ENCODE data around the gene SLC25A28. TPM values are rescaled to one million over a fixed set of nuclear protein-coding genes. Genes with fewer than 3 reads are reported as not detected.

SLC25A28 gene, protein sequence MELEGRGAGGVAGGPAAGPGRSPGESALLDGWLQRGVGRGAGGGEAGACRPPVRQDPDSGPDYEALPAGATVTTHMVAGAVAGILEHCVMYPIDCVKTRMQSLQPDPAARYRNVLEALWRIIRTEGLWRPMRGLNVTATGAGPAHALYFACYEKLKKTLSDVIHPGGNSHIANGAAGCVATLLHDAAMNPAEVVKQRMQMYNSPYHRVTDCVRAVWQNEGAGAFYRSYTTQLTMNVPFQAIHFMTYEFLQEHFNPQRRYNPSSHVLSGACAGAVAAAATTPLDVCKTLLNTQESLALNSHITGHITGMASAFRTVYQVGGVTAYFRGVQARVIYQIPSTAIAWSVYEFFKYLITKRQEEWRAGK
- total RNA-seq (2014; rRNA removed; shearing (Covaris generic)), result 19.1 and 29.9 TPM in 2 replicates

DNA sequence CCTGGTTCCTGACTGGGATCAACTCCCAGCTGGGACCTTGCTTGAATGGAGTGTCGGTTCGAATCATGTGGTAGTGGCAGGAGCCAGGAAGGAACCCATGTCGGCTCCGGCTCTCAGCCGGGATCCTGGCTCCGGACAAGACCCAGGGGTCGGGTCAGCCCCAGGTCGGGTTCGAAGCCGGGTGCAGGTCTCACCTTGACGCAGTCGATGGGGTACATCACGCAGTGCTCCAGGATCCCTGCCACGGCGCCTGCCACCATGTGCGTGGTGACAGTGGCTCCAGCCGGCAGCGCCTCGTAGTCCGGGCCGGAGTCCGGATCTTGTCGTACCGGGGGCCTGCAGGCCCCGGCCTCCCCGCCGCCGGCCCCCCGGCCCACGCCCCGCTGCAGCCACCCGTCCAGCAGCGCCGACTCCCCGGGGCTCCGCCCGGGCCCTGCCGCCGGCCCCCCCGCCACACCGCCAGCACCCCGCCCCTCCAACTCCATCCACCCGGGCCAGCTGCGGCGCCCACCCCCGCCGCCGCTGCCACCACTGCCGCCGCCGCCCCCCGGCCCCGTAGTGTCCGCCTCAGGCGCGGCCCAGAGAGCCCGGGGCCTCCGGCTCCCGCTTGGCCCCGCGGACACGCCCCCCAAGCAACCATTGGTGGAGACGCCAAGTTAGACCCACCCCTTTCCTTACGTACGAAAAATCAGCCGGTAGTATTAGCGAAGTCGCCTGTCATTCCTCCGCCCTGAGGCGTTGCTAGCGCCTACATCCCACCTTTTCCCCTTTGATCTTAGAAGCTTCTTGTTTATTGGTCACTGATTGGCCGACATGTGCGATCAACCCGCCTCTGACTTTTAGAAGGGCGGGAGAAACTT lies at the start of gene SLC25A28:
TSS of gene SLC25A28 (minus strand) at position 589 of the 860 bp plus-strand sequence. CDS start at position 485, 104 bp downstream.
- DNase-seq (ENCODE audit: low spot score), result peak; percentile 100
- in situ Hi-C loops (cut with HindIII; ENCODE audit: low sequenced_read_pairs), result no loop called here

DNA sequence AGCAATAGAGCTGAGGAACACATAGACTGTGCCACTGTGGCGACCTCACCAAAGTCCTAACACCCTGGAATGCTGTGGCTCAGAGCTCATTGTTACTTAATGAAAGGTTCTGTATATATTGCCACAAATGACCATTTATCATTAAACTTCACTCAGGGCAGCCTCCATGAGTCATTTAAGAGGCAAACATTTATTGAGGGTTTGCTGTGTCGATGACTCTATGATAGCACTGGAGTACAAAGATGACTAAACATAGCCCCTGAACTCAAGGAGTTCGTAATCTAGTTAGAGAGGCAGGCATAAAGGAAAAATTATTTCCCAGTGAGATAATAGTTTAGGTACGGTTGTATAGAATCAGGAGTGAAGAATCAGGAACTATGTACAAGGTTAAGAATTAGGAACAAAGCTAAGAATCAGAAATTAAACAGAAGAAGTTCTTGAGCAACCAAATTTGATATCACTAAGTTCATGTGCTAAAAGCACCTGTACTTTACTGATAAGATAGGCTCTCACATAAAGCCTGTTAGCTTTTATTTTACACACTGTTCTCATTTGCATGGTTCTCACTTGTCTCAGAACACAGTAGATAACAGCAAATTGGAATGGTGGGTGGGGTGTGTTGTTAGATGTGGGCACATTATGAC lies 47.0 kb upstream of the SLC25A28 start:
- no peak for DNase-seq (ENCODE audit: low spot score)
- in situ Hi-C loops (cut with HindIII; ENCODE audit: low sequenced_read_pairs), result no loop called here

DNA sequence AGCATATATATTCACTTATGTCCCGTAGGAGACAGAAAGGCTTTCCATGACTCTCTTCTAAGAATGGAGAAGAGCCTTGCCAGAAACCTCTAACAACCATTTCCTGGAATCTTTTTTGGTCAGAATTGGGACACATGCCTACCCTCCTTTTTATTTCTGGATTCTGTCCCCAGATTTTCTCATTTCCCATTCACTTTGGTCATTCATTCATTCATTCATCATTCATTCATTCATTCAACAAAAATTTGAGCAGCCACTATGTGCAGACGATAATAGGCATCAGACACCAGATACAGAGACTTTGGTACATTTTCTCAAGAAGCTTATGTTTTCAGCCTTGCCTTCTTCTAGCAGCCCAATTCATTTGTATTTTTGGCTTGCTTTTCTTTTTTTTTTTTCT lies 45.1 kb upstream of the SLC25A28 start:
- no peak for DNase-seq (ENCODE audit: low spot score)
- in situ Hi-C loops (cut with HindIII; ENCODE audit: low sequenced_read_pairs), result no loop called here

DNA sequence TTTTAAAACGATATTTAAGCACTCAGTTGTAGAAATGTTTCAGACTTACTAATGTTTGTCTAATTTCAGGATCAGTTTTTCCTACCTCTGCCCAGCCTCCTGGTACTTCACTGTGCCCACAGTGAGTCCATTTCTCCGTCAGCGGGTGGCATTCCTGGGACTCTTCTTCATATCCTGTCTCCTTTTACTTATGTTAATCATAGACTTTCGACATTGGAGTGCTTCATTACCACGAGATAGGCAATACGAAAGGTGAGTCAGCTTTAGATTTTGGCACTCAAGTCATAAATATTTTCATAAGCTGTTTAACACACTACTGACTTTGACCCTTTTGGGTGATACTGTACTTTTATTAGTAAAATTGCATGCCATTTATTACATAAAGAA lies 41.1 kb upstream of the SLC25A28 start:
- in situ Hi-C loops (cut with HindIII; ENCODE audit: low sequenced_read_pairs), result no loop called here
- no peak for DNase-seq (ENCODE audit: low spot score)

DNA sequence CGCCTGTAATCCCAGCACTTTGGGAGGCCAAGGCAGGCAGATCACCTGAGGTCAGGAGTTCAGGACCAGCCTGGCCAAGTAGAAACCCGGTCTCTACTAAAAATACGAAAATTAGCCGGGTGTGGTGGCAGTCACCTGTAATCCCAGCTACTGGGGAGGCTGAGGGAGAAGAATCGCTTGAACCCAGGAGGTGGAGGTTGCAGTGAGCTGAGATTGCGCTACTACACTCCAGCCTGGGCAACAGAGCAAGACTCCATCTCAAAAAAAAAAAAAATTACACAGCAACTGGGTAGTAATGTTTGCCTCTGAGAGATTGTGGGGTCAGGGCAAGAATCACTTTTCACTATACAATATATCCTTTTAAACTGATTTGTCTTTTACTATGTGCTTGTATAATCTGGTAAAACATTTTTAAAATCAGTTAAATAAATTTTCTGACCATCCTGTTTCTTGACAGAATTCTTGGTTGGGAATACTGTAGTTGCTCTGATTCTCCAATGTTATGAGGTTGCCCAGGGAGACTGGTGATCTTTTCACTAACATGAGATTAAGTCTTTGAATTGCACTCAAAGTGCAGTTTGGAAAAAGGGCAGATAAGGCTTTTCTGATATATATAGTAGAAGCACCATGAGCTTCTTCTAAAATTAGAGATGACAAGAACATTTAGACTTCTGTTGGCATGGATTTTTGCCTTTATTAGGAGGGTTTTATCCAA lies 40.6 kb upstream of the SLC25A28 start:
- in situ Hi-C loops (cut with HindIII; ENCODE audit: low sequenced_read_pairs), result no loop called here
- DNase-seq (ENCODE audit: low spot score), result no peak

DNA sequence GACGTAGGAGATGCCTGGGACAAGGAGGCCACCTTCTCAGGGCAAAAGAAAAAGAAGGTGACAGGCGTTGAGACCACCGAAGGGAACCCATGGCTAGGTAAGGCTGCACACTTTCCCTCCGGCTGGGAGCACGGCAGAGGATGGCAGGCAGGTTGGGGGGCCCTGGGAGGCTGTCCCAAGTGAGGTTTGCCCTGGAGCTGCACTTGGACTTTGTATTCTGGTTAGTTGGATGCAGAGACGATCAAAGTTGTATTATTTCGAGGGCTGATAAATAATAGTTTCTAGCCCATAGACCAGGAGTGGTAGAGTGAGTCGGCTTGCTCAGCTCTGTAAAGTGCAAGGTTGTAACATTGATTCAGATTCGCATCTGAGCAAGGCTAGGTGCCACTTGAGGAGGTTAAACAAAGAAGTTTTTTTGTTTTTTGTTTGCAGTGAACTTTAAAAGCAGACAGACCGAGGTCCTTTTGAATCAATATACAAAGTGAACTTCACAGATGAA lies 39.7 kb upstream of the SLC25A28 start:
- in situ Hi-C loops (cut with HindIII; ENCODE audit: low sequenced_read_pairs), result no loop called here

DNA sequence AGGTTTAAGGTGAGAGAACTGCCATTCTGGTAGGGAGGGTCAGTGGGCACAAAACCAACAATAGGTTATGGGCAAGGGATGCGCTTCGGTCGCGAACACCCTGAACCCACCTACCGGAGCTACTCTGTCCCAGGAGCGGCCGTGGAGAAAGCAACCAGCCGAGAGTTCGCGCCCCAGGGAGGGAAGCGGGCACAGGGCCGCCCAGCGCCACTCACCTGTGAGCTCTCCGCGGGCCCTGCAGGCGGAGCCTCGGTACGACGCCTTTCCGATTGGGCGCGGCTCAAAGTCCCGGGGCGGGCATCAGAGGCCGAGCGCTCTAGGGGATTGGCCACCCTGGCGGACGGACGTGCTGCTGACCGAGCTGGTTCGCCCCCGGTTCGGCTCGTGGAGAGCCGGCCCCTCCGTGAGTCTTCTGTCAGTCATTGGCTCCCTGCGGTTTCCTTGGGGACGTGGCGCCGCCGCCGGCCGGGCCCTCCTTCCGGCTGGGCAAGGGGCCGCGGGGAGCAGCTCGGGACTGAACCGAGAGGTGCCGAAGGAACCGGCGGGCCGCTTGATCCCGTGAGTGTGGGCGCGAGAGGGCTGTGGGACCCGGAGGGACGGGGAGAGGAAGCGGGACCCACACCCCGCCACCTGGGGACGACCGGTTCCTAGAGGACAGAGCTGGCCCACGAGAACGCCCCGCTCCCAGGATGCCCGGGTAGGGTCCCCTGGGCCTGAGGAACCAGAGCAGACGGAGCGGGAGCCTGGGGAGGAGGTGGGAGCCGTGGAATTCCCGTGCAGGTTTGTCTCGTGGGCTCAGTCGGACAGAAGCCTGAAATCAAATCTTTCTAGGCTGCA lies 39.0 kb upstream of the SLC25A28 start, which contains the start of gene ENTPD7:
TSS of gene ENTPD7 (plus strand) at position 479 of the 837 bp plus-strand sequence. CDS start 448 bp downstream, outside the sequence.
- in situ Hi-C loops (cut with HindIII; ENCODE audit: low sequenced_read_pairs), result no loop called here
- DNase-seq (ENCODE audit: low spot score), result peak; percentile 97

More for the DNA sequence above, 39.7 kb upstream of the SLC25A28 start:
- DNase-seq (ENCODE audit: low spot score), result peak; percentile 15

DNA sequence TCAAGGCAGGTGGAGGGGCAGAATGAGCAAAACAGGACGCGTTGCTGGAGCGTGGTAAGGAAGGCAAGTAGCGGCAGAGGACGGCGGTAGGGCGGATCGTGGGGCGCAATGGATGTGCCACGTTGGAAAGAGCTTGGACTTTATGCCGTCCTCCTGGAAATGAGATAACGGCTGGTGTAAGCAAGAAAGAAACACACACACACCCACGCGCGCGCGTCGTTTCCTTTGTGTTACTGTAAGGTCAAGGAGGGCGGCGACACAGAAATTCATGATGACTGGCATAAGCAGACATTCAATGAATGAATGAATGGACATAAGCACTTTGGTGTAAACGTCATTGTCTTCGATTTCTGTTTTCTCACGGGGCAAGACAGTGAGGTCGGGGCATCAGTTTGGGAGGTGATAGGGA lies 38.4 kb upstream of the SLC25A28 start:
- in situ Hi-C loops (cut with HindIII; ENCODE audit: low sequenced_read_pairs), result no loop called here
- DNase-seq (ENCODE audit: low spot score), result peak; percentile 58

DNA sequence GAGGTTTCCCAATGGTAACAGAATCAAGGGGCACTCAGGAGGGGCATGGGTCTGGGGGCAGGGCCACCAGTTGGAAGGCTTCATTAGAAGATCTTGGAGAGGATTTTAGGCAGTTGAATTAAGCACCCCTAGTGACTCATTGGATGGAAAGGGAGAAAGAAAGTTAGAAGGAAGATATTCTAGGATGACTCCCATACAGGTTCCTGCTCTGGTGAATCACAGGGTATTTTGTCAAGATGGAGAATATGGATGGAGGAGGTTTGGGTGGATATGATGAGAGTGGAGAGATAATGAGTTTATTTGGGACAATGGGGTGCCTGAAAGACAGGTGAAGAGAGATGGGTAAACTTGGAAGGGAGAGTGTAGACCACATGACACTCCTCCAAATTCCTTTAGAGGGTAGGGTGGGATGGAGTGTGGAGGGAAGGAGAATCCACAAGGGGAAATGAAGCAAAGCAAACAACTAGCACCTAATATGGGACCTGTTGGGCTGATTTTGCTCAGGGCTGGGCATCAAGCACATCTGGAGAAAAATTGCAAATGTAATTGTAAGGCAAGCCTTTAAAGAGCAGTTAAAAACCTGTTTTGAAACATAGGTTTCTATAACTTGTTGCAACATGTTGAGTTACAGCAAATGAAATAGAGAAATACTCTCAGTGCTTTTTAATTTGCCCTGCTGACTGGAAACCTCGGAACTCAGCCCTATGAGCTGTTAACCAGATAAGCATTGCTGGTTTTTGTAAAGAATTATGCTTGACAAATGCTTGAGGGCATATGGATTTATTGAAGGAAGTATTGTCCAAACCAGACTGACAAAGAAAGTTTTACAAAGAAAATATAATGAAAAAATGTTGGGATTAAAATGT lies 36.2 kb upstream of the SLC25A28 start:
- DNase-seq (ENCODE audit: low spot score), result no peak
- in situ Hi-C loops (cut with HindIII; ENCODE audit: low sequenced_read_pairs), result no loop called here

DNA sequence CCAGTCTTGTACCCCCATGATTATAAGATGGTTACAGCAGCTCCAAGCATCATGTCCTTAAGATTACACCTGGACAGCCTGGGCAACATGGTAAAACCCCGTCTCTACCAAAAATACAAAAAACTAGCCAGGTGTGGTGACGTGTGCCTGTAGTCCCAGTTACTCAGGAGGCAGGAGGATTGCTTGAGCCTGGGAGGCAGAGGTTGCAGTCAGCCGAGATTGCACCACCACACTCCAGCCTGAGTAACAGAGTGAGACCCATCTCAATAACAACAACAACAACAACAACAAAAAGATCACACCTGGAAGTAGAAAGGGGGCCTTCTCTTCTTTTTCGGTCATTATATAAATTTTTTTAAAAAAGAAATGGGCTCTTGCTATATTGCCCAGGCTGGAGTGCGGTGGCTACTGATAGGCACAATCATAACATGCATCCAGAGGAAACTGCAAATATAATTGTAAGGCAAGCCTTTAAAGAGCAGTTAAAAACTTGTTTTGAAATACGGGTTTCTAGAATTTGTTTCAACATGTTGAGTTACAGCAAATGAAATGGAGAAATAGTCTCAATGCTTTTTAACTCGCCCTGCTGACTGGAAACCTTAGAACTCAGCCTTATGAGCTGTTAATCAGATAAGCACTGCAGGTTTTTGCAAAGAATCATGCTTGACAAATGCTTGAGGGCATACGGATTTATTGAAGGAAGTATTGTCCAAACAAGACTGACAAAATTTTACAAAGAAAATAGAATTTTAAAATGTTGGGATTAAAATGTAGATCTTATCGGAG lies 34.3 kb upstream of the SLC25A28 start:
- in situ Hi-C loops (cut with HindIII; ENCODE audit: low sequenced_read_pairs), result no loop called here

DNA sequence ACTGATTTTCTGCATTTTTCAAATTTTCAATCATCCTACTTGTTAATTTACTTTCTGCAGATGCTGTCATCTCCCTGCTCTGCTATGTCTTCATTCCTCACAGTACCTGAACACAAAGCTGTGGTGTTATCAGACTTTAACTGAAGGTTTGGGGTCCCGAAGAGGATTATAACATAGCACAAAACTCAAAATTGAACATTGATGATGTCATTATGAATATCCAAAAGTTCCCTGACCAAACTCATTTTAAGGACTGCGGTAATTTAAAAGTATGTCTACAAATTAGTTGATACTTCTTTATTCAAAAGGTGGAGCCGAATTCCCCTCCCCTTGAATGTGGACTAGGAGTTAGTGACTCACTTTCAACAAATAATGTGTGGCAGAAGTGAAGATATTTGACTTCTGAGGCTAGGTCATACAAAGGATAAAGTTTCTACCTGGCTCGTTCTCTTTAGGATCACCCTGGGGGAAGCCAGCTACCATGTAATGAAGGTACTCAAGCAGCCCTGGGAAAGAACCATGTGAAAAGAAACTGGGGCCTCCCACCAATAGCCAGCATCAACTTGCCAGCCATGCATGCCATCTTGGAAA lies 32.7 kb upstream of the SLC25A28 start:
- in situ Hi-C loops (cut with HindIII; ENCODE audit: low sequenced_read_pairs), result no loop called here

More for the DNA sequence above, 34.3 kb upstream of the SLC25A28 start:
- no peak for DNase-seq (ENCODE audit: low spot score)

DNA sequence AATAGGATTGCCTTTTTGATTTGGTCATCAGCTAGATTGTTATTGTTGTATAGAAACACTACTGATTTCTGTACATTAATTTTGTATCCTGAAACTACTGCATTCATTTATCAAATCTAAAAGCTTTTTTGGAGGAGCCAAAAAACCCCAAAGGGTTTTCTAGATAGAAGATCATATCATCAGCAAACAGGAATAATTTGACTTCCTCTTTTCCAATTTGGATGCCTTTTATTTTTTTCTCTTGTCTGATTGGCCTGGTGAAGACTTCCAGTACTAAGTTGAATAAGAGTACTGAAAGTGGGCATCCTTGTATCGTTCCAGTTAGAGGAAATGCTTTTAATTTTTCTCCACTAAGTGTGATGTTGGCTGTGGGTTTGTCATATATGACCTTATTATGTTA lies 28.5 kb upstream of the SLC25A28 start:
- in situ Hi-C loops (cut with HindIII; ENCODE audit: low sequenced_read_pairs), result no loop called here
- no peak for DNase-seq (ENCODE audit: low spot score)

More for the DNA sequence above, 32.7 kb upstream of the SLC25A28 start:
- DNase-seq (ENCODE audit: low spot score), result no peak

DNA sequence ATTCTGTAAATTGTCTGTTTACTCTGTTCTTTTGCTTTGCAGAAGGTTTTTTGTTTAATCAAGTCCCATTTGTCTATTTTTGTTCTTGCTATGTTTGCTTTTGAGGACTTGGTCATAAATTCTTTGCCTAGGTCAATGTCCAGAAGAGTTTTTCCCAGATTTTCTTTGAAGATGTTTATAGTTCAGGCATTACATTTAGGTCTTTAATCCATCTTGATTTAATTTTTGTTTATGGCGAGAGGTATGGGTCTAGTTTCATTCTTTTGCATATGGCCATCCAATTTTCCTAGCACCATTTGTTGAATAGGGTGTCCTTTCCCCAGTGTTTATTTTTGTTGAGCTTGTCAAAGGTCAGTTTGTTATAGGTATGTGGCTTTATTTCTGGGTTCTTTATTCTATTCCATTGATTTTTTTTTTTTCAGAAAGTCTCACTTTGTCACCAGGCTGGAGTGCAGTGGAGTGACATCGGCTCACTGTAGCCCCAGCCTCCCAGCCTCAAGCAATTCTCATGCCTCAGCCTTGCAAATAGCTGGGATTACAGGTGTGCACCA lies 27.4 kb upstream of the SLC25A28 start:
- DNase-seq (ENCODE audit: low spot score), result no peak
- in situ Hi-C loops (cut with HindIII; ENCODE audit: low sequenced_read_pairs), result no loop called here

DNA sequence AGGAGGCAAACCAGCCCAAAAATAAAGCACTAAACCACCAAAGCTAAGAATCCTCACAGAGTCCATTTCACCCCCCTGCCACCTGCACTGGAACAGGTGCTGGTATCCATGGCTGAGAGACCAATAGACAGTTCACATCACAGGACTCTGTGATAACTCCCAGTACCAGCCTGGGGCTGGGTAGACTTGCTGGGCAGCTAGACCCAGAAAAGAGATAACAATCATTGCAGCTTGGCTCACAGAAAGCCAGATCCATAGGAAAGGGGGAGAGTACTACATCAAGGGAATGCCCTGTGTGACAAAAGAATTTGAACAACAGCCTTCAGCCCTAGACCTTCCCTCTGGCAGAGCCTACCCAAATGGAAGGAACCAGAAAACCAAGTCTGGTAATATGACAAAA lies 13.6 kb upstream of the SLC25A28 start:
- in situ Hi-C loops (cut with HindIII; ENCODE audit: low sequenced_read_pairs), result no loop called here
- no peak for DNase-seq (ENCODE audit: low spot score)

DNA sequence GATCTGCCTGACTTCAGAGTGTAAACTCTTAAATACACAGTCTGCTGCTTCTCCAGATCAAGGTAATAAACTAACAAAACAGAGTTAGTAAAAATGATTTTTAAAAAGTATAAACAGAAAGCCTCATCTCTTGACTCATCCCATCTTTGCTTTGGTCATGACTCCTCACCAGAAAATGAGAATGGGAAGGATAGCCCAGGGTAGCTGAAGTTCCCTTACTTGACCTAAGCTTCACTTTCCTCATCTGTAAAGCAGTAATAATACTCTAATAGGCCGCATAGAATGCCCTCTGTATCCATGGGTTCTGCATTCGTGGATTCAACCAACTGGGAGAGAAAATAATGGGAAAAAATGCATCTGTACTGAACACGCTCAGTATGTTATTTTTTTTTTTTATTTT lies 11.3 kb upstream of the SLC25A28 start:
- in situ Hi-C loops (cut with HindIII; ENCODE audit: low sequenced_read_pairs), result no loop called here
- no peak for DNase-seq (ENCODE audit: low spot score)

DNA sequence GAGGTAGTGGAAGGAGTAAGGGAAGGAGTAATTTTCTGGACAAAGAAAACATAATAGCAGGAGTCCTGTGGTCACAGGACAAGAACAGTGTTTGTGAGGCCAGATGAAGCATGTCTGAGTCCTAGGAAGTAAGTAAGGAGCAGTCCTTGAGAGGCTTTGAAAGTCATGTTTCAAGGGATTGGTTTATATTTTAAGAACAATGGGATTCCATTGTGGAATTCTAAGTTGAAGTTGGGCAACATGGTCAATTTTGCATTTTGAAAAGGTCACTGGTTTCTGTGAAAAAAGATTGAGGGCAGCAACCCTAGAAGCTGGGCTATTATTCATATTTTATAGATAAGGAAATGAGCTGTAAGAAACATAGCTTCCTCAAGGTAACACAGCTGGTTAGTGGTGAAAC lies 10.8 kb upstream of the SLC25A28 start:
- in situ Hi-C loops (cut with HindIII; ENCODE audit: low sequenced_read_pairs), result no loop called here
- no peak for DNase-seq (ENCODE audit: low spot score)
